ENCODE measurements around the gene ATP1A2.

- no peak for TF ChIP-seq TAF1 (IDR thresholded peaks at IDR 0.05; ENCODE audit: borderline replicate concordance, insufficient read depth, low read length)
- no peak for TF ChIP-seq POLR2AphosphoS5 (IDR thresholded peaks at IDR 0.05; ENCODE audit: low read depth, low read length)
- no peak for TF ChIP-seq REST (IDR thresholded peaks at IDR 0.05; ENCODE audit: insufficient read depth in 1 of 2, low read depth in 2 of 2, low read length in 2 of 2)
- no peak for TF ChIP-seq SIN3A (IDR thresholded peaks at IDR 0.05; ENCODE audit: borderline replicate concordance, insufficient read depth, low read length)
- TF ChIP-seq FOXP2 (optimal IDR thresholded peaks at IDR 0.05; ENCODE audit: borderline replicate concordance, extremely low read depth, extremely low read length, insufficient read depth), result no peak
Measured at GRCh38 chr1:160075836-160076235, 39.7 kb upstream of the ATP1A2 start.
